ENCODE measurements around the gene FGD3.
A peak's percentile ranks its signal among the peaks of the same experiment; 100 is the strongest.
"Not testable (repeated sequence)": the region's sequence is repeated elsewhere in the genome, so short reads cannot be mapped to it uniquely, and the experiment has no call there.

Gene FGD3, protein sequence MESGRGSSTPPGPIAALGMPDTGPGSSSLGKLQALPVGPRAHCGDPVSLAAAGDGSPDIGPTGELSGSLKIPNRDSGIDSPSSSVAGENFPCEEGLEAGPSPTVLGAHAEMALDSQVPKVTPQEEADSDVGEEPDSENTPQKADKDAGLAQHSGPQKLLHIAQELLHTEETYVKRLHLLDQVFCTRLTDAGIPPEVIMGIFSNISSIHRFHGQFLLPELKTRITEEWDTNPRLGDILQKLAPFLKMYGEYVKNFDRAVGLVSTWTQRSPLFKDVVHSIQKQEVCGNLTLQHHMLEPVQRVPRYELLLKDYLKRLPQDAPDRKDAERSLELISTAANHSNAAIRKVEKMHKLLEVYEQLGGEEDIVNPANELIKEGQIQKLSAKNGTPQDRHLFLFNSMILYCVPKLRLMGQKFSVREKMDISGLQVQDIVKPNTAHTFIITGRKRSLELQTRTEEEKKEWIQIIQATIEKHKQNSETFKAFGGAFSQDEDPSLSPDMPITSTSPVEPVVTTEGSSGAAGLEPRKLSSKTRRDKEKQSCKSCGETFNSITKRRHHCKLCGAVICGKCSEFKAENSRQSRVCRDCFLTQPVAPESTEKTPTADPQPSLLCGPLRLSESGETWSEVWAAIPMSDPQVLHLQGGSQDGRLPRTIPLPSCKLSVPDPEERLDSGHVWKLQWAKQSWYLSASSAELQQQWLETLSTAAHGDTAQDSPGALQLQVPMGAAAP

DNA sequence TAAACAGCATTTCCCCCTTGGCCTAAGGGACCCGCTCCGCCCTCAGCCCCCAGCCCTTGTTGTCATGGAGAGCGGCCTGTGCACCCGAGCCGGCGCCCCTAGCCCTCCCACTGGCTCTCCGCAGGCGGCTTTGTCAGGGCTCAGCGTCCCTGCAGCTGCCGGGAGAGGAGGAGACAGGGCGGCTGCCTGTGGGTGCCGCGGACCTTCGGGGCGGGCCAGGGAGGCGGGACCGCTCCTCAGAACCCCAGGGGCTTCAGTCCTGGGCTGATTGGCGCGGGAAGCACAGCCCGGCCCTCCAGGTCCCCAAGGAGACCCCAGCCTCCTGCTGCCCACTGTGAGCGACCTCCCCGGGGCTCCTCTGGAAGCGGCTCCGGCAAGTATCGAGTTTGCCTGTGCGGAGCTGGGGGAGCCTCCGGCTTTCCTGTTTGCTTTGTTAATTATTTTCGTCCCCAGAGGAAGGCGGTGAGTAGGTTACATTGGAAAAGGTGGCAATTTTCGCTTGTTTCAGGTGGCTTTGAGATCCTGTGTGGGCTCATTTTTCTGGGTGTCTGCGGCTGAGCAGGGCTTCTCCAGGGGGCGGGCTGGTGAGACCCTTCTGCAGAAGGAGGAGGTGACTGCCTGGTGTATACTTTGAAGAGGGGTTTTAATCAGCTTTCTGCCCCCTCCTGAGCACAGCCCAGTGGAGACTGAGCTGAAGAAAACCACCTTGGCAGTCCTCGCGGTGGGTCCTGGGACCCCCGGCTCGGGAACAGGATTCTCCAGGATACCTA lies at the start of gene FGD3:
TSS of gene FGD3 (plus strand) at position 256 of the 770 bp plus-strand sequence. CDS start 28,734 bp downstream, outside the sequence.
- peak; percentile 53 for DNase-seq

DNA sequence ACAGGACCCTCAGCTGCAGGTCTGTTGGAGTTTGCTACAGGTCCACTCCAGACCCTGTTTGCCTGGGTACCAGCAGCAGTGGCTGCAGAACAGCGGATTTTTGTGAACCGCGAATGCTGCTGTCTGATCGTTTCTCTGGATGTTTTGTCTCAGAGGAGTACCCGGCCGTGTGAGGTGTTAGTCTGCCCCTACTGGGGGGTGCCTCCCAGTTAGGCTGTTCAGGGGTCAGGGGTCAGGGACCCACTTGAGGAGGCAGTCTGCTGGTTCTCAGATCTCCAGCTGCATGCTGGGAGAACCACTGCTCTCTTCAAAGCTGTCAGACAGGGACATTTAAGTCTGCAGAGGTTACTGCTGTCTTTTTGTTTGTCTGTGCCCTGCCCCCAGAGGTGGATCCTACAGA lies 42.2 kb upstream of the FGD3 start:
- DNase-seq, result not testable (repeated sequence)

DNA sequence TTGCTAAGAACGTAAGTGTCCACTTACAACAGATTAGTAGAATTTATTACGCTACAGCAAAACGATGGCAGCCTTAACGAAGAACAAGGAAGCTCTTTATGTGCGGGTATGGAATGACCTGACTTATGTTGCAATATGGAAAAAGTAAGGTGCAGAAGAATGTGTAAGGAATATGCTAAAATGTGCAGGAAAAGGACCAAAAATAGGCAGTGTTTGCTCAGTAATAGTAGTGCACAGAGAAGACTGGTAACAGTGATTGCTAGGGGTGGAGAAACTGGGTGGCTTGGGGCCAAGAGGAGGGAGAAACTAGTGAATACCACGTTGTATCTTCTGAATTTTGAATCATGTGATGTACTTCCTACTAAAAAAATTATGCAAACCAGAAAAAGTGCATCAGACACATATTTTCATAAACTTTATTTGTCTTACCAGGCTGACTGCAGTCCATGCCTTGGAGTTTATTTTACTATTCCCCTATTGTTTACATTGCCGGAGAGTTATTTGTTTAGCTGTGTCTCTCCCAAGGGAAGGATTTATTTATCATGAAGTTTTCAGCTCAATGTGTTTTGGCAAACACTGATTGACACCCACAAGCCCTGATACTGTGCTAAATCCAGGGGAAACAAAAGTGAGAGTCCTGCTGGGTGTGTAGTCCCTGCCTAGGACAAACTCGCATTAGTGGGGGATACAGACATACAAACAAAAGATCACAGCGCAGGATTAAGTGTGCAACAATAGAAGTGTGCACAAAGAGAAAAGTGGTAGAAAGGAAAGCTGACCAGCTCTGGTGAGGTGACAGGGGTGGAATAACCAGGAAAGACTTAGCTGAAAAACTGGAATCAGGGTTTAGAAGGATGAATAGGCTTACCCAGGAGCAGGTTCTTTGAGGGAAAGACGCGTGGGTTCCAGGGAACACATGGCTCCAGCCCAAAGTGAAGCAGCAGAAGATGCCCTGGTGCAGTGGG lies 35.5 kb upstream of the FGD3 start:
- no peak for DNase-seq

DNA sequence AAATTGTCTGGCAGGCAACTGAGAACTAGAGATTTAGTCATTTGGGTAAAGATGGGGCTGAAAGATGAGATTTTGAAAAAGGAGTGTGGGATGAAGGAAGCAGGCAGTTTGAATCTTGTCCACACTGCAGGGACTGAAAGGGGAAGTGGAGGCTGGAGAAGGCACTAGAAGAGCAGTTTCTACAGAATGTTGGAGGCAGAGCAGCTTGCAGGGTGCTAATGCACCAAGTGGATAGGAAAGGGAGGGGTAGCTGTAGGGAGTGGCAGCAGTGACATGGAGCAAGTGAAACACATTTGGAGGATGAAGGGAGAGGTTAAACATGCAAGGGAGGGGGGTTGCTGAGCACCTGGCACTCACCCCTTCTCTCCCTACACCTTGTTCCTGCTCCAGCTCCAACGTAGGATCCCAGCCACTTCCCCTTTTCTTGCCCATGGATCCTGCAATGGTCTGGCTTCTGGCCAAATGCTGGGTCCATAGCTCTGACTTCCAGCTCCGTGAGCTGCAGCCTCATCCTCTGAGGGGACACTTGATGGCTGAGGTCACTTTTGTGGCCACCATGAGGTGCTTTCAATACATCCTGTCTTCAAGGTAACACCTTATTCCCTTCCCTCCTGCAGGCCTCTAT lies 30.0 kb upstream of the FGD3 start:
- no peak for DNase-seq

DNA sequence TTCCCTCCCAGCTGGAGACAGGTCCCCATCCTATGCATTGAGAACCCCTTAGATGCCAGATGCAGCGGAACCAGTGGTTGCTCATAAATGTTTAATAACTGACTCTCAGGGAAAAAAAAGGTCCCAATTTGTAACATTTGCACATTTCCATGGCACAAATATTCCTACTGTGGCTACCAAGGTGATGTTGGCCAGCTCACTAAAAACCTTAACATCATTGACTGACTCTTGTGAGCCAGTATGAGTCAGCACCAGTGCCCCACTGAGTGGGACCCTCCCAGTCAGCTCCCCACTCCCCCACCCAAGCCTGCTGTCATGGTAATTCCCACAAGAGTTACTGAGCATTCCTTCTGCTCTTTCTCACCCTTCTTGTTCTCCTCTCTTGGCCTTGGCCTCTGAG lies 26.9 kb upstream of the FGD3 start:
- no peak for DNase-seq

DNA sequence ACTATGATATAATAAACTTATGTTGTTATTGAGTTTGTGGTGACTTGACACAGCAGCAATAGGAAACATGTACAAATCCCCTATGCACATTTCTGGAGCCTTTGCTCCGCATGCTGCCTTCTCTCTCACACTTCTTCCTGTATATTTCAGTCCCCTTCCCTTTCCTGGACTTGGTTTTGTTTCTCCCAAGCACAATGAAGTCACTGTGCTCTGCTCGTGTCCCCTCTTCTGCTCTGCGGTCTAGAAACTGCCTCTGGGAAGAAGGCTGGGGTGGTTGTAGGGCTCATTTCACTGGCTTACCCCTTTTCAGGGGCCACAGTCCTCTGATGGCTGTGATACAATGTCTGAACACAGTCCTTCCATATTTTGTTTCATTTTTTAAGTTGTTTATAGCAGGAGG lies 15.7 kb upstream of the FGD3 start:
- no peak for DNase-seq

DNA sequence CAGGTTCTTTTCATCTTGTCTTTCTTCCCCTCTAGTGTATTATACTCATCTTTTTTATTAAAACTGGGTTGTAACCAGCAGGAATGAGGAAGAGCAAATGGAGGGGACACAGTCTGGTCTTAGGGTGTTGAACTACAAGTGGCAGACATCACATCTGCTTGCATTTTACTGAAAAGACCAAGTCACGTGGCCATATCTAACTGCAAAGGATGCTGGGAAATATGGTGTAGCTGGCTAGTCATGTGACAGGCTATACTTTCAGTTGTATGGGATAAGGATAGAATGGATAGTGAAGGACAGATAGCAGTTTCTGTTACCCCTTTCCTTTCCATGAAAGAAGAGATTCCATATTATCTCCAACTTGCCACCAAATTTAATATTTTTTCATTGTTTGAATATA lies 13.0 kb upstream of the FGD3 start:
- DNase-seq, result no peak

DNA sequence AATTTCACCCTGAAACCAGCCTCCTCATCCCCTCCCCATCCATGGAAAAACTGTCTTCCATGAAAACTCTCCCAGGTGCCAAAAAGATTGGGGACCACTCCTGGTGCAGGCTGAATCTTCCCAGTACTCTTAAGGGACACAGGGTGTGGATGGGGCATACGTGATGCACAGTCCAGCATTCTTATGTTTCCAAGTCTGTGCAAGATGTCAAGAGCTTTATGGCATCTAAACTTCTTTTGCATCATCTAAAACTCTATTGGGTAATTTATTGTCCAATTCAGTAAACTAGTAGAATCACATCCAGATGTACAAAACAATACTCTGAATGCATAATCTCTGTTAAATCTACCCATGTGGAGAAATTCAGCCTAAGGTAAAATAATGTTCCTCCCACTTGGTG lies 9.3 kb upstream of the FGD3 start:
- DNase-seq, result no peak

DNA sequence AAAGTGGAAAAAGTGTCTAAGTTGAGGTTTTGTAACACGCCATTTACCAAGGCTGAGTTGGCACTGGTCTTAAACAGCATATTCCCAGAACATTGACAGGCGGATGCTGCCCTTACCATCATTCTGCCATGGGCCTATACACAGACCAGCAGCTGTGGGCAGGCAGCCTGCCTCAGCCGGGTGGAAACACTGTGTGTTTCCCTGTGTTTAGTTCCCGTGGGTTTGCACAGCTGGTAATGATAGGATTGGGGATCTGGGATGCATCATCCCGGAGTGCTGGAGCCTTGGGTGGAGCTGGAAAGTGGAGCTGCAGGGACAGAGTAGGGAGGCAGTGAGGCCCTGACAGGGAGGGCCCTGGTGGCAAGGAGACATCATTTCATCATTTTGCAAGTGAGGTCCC lies 5.5 kb upstream of the FGD3 start:
- no peak for DNase-seq

DNA sequence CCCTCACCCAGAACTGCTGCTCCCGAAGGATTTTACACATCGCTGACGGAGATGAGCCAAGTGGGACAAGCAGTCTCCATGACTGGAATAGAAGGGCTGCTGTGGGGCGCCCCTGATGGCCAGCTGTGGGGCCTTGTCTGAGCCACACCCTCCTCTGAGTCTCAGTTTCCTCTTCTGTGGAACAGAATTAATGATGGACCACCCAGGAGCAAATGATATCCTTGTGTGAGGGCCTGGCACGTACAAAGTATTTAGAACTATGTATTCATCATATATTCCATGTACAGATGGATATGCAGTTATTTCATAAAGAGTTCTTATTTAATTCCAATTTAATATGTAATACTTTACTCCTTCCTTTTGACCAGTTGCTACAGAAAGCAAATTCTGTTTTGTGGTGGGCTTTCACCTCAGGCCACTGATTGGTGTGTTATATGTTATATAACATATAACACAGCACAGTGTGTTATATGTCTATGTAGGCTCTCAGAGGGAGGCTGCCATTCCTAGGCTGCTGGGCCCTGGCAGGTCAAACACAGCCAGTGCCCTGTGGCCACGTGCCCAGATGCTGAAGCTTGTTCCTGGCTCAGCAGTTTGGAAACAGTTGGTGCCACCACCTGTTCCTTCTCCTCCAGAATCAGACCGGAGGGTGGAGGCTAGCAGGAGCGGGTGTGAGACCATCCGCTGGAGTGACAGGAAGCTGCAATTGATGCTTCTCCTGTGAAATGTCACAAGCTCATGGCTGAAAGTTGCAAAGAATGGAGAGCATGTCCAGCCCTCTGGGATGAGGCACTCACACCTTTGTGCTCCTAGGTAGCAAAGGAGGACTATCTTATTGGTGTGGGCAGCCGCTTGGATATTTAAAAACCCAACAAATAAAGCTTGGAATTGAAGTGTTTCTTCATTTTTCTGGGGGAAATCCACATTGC lies 4.4 kb upstream of the FGD3 start:
- DNase-seq, result no peak

DNA sequence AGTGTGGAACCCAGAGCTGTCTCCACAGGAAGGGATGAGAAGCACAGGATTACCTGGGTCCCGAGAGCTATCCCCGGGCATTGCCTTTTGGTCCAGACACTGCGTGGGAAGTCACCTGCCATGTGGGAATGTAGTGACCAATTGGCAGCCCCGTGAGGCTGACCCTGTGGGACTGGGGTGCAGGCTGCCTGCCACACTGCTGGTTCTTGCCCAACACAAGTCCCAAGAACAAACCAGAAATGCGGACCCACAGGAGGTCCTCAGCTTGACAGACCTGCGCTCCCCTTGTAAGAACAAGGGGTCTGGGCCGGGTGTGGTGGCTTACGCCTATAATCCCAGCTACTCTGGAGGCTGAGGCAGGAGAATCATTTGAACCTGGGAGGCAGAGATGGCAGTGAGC lies 2.4 kb upstream of the FGD3 start:
- DNase-seq, result no peak

DNA sequence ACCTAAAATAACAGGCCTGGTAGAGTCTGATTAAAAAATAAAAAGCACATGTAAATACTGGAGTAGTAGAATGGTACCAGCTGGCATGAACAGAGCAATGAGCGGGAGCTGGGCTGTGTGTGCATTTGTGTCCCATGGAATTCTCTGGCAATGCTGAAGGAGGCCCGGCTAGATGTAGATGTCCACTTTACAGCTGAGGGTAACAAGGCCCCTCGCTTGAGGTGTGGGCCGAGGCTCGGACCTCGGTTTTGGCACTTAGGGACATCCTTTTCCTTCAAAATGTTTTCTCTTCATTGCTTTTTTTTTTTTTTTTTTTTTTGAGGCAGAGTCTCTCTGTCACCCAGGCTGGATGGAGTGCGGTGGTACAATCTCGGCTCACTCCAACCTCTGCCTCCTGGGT lies 1.5 kb upstream of the FGD3 start:
- no peak for DNase-seq

DNA sequence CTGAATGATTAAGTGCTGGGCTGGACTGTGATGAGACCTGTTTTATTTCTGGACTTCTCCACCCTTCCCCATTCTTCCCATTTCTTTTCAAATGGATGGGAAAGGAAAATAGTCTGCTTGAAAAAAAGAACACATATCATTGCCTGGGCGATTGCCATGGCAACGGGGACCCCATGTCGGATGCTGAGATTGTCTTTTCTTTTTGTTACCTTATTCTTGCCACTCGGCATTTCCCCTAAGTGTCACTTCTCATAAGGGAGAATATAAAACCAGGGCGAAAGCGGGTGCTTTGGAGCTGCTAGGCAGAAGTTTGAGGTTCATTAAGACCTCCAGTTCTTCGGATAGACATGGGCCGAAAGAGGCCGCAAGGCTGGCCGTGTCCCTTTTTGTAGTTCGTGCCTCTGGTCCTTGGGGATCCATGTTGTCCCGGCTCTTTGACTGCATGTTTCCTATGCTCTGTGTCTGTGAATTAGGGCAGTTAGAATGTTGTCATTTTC lies 763 bp downstream of the FGD3 start:
- DNase-seq, result no peak

DNA sequence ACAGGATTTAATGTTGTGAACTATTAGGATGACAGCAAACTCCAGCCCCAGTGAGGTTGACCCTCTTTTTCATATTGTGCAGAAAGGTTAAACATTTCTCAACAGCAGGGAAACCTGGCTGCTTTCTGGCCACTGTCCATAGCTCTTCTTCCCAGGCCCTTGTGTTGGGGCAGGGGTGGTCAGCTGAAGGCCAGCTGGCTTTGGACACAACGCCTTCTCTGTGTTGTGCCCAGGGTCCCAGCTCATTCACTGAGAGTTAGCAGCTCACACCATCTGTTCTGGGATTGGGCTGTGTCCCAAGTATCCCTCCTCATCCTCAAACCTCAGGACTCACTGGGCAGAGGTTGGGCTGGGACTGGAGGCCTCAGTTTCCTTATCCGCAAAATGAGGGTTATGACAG lies 1.3 kb downstream of the FGD3 start:
- DNase-seq, result no peak

DNA sequence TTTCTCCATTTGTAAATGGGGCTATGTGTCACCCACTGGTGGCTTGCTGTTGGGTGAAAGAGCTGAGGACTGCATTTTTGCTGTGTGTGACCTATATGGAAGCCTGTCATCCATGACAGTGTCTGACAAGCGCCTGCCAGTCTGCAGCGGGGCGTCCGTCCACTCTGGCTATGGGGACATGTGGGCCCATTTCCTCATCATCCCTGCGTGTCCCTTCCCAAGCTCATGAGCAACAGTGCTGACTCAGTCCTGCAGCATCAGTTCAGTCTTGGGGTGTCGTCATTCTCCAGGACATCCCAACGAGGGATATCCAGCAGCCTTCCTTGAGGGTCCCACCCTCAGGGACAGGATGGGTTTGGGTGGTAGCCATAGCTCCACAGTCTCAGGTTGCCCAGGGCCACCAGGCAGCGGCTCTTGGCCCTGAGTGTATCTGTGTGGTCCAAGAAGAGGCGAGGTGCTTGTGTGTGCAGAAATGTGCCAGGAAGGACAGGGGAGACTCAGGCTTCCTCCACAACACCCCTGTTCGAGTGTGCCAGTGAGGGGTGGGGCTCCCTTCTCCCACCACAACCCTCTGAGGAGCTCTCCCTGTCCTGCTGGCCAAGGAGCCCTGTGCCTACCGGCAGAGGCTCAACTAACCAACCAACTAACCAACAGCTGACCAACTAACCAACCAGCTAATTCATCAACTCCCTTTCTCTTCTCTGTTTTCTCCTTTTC lies 2.1 kb downstream of the FGD3 start:
- DNase-seq, result no peak

DNA sequence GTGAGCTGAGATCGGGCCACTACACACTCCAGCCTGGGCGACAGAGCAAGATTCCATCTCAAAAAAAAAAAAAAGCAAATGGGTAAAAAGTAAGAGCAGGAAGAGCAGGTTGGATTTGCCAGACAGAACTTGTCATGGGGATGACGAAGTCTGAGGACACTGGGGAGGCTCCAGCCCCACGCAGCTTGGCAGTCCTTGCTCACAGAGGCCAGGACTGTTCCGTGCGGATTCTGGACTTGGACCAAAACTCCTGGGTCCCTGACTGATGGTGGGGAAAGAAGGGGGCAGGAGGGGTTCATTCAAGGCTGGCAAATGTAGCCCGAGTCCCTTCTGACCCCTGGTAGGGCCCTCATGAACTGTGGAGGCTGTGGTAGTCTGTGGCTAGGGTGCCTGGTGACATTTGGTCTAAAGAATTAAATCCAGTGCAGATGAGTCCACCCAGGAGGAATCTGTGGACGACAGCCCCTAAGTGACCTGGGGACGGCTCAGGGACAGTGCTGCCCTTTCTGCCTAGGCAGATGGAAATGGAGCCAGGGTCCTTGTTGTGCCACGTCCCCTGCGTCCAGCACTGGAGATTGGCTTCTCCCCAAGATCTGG lies 3.1 kb downstream of the FGD3 start:
- DNase-seq, result no peak

DNA sequence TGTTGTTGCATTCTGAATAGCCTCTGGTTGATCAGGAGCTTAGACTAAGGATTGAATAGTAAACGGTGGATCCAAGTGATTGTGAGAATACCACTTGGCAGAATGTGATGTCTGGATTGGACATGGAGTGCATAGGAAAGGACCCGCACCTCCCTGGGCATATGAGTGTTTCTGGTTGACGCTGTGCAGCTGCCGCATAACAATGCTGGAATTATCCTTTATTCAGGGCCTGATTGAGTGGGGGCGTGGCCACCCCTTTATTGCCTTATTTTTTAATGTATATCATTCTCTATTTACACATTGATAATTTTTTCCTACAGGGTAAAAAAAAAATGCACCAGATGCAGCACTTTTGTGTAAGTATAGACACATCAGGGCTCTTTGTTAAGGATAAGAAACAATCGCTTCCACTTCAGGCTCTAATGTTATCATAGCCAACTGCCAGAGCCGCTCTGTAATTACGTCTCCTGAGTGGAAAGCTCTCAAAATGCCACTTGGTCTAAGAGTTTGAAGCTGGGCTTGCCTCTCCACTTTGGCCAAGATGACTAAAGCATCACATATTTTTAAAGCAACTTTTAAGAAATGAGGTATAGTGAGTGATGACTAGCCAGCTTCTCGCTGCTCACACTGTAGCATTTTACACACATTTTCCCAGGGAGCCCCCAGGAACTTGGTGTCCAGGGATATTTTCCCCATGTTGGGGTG lies 5.7 kb downstream of the FGD3 start:
- DNase-seq, result peak; percentile 69

DNA sequence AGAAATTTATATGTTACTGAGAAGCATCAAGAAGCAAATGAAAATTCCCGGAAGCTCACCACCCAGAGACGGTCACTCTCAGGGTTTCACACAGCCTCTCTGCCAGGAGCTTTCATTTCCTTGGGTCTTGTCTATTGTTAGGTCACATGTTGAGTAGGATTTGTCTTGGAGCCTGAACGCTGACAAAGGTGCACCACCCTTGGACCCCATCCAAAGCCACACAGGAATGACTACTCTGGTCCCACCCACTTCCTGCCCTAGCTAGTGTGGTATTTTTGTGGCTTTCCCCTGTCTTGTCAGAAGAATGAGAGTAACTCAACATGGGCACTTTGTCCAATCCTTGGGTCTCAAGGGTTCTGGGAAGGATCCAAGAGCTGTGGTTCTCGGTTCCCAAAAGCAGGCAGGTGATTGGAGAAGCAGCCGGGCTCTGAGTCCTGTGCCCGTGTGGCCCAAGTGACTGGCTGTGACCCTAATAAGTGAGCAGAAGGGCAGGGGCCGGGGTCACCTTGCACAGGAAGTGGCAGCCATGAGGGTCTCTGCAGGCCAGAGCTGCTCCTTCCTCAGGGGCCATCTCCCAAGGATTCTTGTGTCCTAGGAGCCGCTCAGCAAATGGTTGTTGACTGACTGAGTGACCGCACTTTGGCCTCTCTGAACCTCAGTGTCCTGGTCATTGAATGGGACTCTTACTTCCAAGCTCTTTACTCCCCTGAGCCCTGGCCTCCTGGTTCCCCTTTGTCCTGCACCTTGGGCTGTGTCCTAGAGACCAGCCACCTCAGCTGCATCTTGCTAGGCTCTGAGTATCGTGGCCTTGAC lies 6.9 kb downstream of the FGD3 start:
- peak; percentile 87 for DNase-seq

Data from NCI-H2029 (cell line).